ENCODE results near the gene CARD9.

CARD9 gene

DNA sequence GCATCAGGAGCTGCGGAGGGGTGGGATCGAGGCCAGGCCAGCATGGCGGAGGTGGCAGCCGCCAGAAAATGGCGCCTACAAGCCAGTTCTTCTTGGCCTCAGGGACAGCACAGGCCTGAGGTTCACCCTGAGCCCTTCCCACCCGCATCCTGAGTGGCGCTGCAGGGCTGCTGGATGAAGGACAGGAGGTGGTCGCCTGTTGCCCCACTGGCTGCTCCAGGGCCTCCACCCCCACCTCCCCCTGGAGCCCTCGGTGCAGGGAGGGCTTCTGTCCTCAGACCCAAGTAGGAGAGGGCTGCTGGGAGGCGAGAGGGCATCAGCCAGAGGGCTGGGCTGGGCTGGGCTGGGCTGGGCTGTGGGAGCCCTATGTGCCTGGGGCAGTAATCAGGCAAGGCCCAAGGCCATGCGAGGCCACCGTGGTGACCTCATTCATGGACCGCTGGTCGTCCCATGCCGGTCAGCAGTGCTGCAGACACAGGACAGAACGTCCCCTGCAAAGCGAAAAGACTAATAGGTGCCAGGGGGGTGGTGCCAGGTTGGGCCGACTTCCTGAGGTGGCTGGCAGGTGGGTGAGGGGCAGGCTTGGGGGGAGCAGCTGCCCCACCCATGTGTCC lies 32.3 kb downstream of the CARD9 start:
- Histone ChIP-seq H3K79me2 (ENCODE audit: insufficient read depth, low read length) (no peaks in the 10 kb centered on the region), H3K36me3 (ENCODE audit: insufficient read depth, low read length) (no peaks in the 10 kb centered on the region), H3K4me3 (ENCODE audit: low read depth, low read length, poor library complexity, severe bottlenecking) (no peak overlapping the region), H3K9me3 (ENCODE audit: low read length) (no peaks in the 10 kb centered on the region), H2AFZ (ENCODE audit: low read length) (no peak overlapping the region), H3K4me1 (ENCODE audit: insufficient read depth, low read length, severe bottlenecking) (no peaks in the 10 kb centered on the region), H3K27me3 (ENCODE audit: insufficient read depth, low read length) (peaks cover 25% of the 10 kb centered on the region), H3F3A (ENCODE audit: insufficient read depth, low read length) (no peaks in the 10 kb centered on the region), H3K4me2 (ENCODE audit: low read length) (no peak overlapping the region), H3K9ac (ENCODE audit: low read length) (no peak overlapping the region), H3K9me2 (ENCODE audit: low read depth, low read length) (no peaks in the 10 kb centered on the region), H3K27ac (ENCODE audit: low read depth, low read length, poor library complexity, severe bottlenecking) (no peak overlapping the region), H4K20me1 (ENCODE audit: insufficient read depth, low read length) (no peaks in the 10 kb centered on the region)
- TF ChIP-seq EZH2 (IDR thresholded peaks at IDR 0.05; ENCODE audit: borderline replicate concordance, low read length), result no peak
- TF ChIP-seq, protein P1, sequence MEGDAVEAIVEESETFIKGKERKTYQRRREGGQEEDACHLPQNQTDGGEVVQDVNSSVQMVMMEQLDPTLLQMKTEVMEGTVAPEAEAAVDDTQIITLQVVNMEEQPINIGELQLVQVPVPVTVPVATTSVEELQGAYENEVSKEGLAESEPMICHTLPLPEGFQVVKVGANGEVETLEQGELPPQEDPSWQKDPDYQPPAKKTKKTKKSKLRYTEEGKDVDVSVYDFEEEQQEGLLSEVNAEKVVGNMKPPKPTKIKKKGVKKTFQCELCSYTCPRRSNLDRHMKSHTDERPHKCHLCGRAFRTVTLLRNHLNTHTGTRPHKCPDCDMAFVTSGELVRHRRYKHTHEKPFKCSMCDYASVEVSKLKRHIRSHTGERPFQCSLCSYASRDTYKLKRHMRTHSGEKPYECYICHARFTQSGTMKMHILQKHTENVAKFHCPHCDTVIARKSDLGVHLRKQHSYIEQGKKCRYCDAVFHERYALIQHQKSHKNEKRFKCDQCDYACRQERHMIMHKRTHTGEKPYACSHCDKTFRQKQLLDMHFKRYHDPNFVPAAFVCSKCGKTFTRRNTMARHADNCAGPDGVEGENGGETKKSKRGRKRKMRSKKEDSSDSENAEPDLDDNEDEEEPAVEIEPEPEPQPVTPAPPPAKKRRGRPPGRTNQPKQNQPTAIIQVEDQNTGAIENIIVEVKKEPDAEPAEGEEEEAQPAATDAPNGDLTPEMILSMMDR (IDR thresholded peaks at IDR 0.05; ENCODE audit: low read length), result no peak

DNA sequence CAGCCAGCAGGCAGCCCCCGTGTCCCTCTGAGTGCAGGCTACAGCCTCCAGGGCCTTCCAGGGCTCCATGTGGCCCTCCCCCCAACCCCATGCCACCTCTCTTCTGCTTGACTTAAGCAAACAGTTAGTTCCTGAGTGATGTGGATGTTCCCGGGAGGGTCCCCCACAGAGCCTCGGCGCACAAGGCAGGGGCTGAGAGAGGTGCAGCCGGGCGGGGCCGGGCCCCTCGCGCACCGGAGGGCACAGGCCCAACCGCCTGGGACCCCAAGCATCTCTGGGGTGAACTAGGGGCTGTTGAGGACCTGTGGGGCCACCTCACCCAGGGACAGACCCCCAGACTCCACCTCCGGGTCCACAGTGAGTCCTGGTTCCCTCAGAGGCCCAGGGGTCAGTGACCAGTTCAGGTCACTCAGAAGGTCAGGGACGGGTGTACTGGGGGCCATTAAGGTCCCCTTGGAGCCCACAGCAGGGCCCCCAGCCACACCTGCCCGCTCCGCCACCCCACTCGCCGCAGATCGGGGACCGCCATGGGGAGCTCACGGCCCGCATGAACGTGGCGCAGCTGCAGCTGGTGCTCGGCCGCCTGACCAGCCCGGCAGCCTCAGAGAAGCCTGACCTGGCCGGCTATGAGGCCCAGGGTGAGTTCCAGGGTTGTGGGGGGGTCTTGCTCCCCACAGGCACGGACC lies 33.0 kb downstream of the CARD9 start:
- H3K4me1 ChIP-seq (ENCODE audit: insufficient read depth, low read length, severe bottlenecking), result no peaks in the 10 kb centered on the region
- no peak overlapping the region for H3K4me3 ChIP-seq (ENCODE audit: low read depth, low read length, poor library complexity, severe bottlenecking)
- H3F3A ChIP-seq (ENCODE audit: insufficient read depth, low read length), result no peaks in the 10 kb centered on the region
- H3K9me2 ChIP-seq (ENCODE audit: low read depth, low read length), result no peaks in the 10 kb centered on the region
- no peaks in the 10 kb centered on the region for H3K36me3 ChIP-seq (ENCODE audit: insufficient read depth, low read length)
- TF ChIP-seq, protein P1 (IDR thresholded peaks at IDR 0.05; ENCODE audit: low read length), result no peak
- TF ChIP-seq EZH2 (IDR thresholded peaks at IDR 0.05; ENCODE audit: borderline replicate concordance, low read length), result no peak
- H3K79me2 ChIP-seq (ENCODE audit: insufficient read depth, low read length), result no peaks in the 10 kb centered on the region
- no peaks in the 10 kb centered on the region for H3K9me3 ChIP-seq (ENCODE audit: low read length)
- no peak overlapping the region for H2AFZ ChIP-seq (ENCODE audit: low read length)
- H3K4me2 ChIP-seq (ENCODE audit: low read length), result no peak overlapping the region
- peaks cover 25% of the 10 kb centered on the region for H3K27me3 ChIP-seq (ENCODE audit: insufficient read depth, low read length)
- H3K9ac ChIP-seq (ENCODE audit: low read length), result no peak overlapping the region
- H3K27ac ChIP-seq (ENCODE audit: low read depth, low read length, poor library complexity, severe bottlenecking), result no peak overlapping the region
- H4K20me1 ChIP-seq (ENCODE audit: insufficient read depth, low read length), result no peaks in the 10 kb centered on the region

DNA sequence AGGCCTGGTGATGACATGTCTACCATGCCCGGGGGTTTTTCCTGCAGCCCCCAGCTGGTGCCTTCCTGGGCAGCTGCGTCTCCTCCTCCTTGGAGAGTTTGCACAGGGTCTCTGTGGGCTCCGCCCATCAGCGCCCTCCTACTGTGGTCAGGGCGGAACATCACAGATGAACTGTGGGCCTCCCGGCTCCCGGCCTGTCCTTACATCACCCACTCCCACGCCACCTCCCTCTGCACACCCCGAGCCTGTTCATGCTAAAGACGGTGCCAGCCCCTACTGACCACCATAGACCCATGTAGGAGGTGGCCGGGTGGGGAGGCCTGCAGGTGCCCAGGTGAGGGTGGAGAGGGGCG lies 33.5 kb downstream of the CARD9 start:
- H3K4me1 ChIP-seq (ENCODE audit: insufficient read depth, low read length, severe bottlenecking), result no peaks in the 10 kb centered on the region
- no peak overlapping the region for H3K9ac ChIP-seq (ENCODE audit: low read length)
- no peak overlapping the region for H3K4me2 ChIP-seq (ENCODE audit: low read length)
- H3K27me3 ChIP-seq (ENCODE audit: insufficient read depth, low read length), result peaks cover 25% of the 10 kb centered on the region
- no peaks in the 10 kb centered on the region for H3F3A ChIP-seq (ENCODE audit: insufficient read depth, low read length)
- H4K20me1 ChIP-seq (ENCODE audit: insufficient read depth, low read length), result no peaks in the 10 kb centered on the region
- H2AFZ ChIP-seq (ENCODE audit: low read length), result no peak overlapping the region
- H3K36me3 ChIP-seq (ENCODE audit: insufficient read depth, low read length), result no peaks in the 10 kb centered on the region
- no peaks in the 10 kb centered on the region for H3K79me2 ChIP-seq (ENCODE audit: insufficient read depth, low read length)
- no peak overlapping the region for H3K4me3 ChIP-seq (ENCODE audit: low read depth, low read length, poor library complexity, severe bottlenecking)
- H3K27ac ChIP-seq (ENCODE audit: low read depth, low read length, poor library complexity, severe bottlenecking), result no peak overlapping the region
- H3K9me3 ChIP-seq (ENCODE audit: low read length), result no peaks in the 10 kb centered on the region
- no peaks in the 10 kb centered on the region for H3K9me2 ChIP-seq (ENCODE audit: low read depth, low read length)
- TF ChIP-seq EZH2 (IDR thresholded peaks at IDR 0.05; ENCODE audit: borderline replicate concordance, low read length), result no peak
- TF ChIP-seq, protein P1 (IDR thresholded peaks at IDR 0.05; ENCODE audit: low read length), result no peak

Data from OCI-LY1 (cell line).